GM23338 (cell line): ENCODE measurements around the gene TTC1. TPM values are rescaled to one million over a fixed set of nuclear protein-coding genes. Genes with fewer than 3 reads are reported as not detected.

ENCODE experiments used
- ATAC-seq: fragments of 200-7000 bp; cut with Tn5 transposase; 3 replicates; pipeline ENCODE4 v1.9.1; 2020
- DNase-seq: peaks from one replicate; pipeline ENCODE4 v3.0.0-alpha.2; 2015; ENCODE audit warnings: low spot score
- H2AFZ ChIP-seq: fragments of 200-600 bp; sonication (generic); 2 replicates; pipeline ENCODE4 v1.8.0; 2016; ENCODE audit warnings: antibody characterized with exemption, mild to moderate bottlenecking, moderate library complexity
- H3F3A ChIP-seq: fragments of 200-600 bp; sonication (generic); replicated peaks from 2 replicates; pipeline ENCODE4 v1.8.0; 2017; ENCODE audit warnings: antibody characterized with exemption, mixed run types, low read depth
- H3K27ac ChIP-seq: fragments of 200-600 bp; sonication (generic); 2 replicates; pipeline ENCODE4 v1.6.1; 2016; ENCODE audit warnings: low read depth
- H3K27me3 ChIP-seq: fragments of 200-600 bp; sonication (generic); 2 replicates; pipeline ENCODE4 v1.8.0; 2016; ENCODE audit warnings: mild to moderate bottlenecking, mixed run types, moderate library complexity; ENCODE audit not compliant: insufficient read depth
- H3K36me3 ChIP-seq: fragments of 200-600 bp; sonication (generic); 2 replicates; pipeline ENCODE4 v1.8.0; 2016; ENCODE audit warnings: mild to moderate bottlenecking; ENCODE audit not compliant: insufficient read depth
- H3K4me1 ChIP-seq: fragments of 200-600 bp; sonication (generic); 2 replicates; pipeline ENCODE4 v1.8.0; 2016; ENCODE audit warnings: mild to moderate bottlenecking, moderate library complexity; ENCODE audit not compliant: insufficient read depth
- H3K4me2 ChIP-seq: fragments of 200-600 bp; sonication (generic); 2 replicates; pipeline ENCODE4 v1.7.1; 2017; ENCODE audit warnings: mixed run types
- H3K4me3 ChIP-seq: fragments of 200-600 bp; sonication (generic); 2 replicates; pipeline ENCODE4 v1.6.1; 2016; ENCODE audit warnings: mixed run types
- H3K79me2 ChIP-seq: fragments of 200-600 bp; sonication (generic); replicated peaks from 2 replicates; pipeline ENCODE4 v1.8.0; 2017; ENCODE audit warnings: mild to moderate bottlenecking; ENCODE audit not compliant: insufficient read depth
- H3K9me2 ChIP-seq: fragments of 200-600 bp; sonication (generic); 2 replicates; pipeline ENCODE4 v1.8.0; 2017; ENCODE audit not compliant: insufficient read depth
- H4K20me1 ChIP-seq: fragments of 200-600 bp; sonication (generic); replicated peaks from 2 replicates; pipeline ENCODE4 v1.8.0; 2017; ENCODE audit warnings: mild to moderate bottlenecking; ENCODE audit not compliant: insufficient read depth
- H3K27ac Mint-ChIP-seq: 2 replicates; pipeline ENCODE4 v1.8.0; 2020; ENCODE audit warnings: inconsistent platforms, mild to moderate bottlenecking, moderate library complexity, mixed read lengths
- H3K27me3 Mint-ChIP-seq: 3 replicates; pipeline ENCODE4 v1.8.0; 2022; ENCODE audit warnings: low read depth, mild to moderate bottlenecking, moderate library complexity, mixed read lengths, inconsistent platforms; ENCODE audit not compliant: insufficient read depth, poor library complexity
- H3K36me3 Mint-ChIP-seq: 3 replicates; pipeline ENCODE4 v1.8.0; 2021; ENCODE audit warnings: low read depth, mild to moderate bottlenecking, inconsistent platforms, moderate library complexity, mixed read lengths
- H3K4me1 Mint-ChIP-seq: 3 replicates; pipeline ENCODE4 v1.8.0; 2020; ENCODE audit warnings: mild to moderate bottlenecking, inconsistent platforms, mixed read lengths
- H3K4me3 Mint-ChIP-seq: 3 replicates; pipeline ENCODE4 v1.8.0; 2021; ENCODE audit warnings: moderate library complexity, mild to moderate bottlenecking, inconsistent platforms, mixed read lengths
- H3K9me3 Mint-ChIP-seq: 3 replicates; pipeline ENCODE4 v1.8.0; 2020; ENCODE audit warnings: moderate library complexity, mild to moderate bottlenecking, inconsistent platforms, mixed read lengths
- EZH2 ChIP-seq: fragments of 200-600 bp; sonication (generic); IDR thresholded peaks from one replicate; pipeline ENCODE4 v1.8.0; 2017; ENCODE audit warnings: antibody characterized with exemption, mild to moderate bottlenecking, low read depth; ENCODE audit not compliant: unreplicated experiment
- EZH2phosphoT487 ChIP-seq: fragments of 200-600 bp; sonication (generic); IDR thresholded peaks from one replicate; pipeline ENCODE4 v1.8.1; 2018; ENCODE audit warnings: antibody characterized with exemption; ENCODE audit not compliant: unreplicated experiment
- JUNB ChIP-seq: IDR thresholded peaks from one replicate; pipeline ENCODE4 v1.6.1; 2016; ENCODE audit warnings: antibody characterized with exemption; ENCODE audit not compliant: unreplicated experiment
- NANOG ChIP-seq: IDR thresholded peaks from 2 replicates; pipeline ENCODE4 v1.6.1; 2016; ENCODE audit warnings: antibody characterized with exemption, borderline replicate concordance
- STAT1 ChIP-seq: IDR thresholded peaks from one replicate; pipeline ENCODE4 v1.6.1; 2016; ENCODE audit warnings: antibody characterized with exemption; ENCODE audit not compliant: unreplicated experiment
- ZNF114 ChIP-seq: fragments of 250-450 bp; sonication (Bioruptor Pico); IDR thresholded peaks from 2 replicates; pipeline ENCODE4 v1.5.0; 2020; ENCODE audit warnings: mild to moderate bottlenecking, moderate library complexity
- ZNF331 ChIP-seq: fragments of 250-450 bp; sonication (Bioruptor Pico); IDR thresholded peaks from 2 replicates; pipeline ENCODE4 v1.5.0; 2020; ENCODE audit warnings: low read depth, mild to moderate bottlenecking, moderate library complexity
- polyA plus RNA-seq: library from polyadenylated mRNA; unstranded; fragments of >200 nt; fragmentation: Nextera tagmentation; extraction: Ambion mirVana; gene quantifications from 2 replicates; pipeline ENCODE4 v1.2.1, GENCODE V29; 2016
- total RNA-seq: library from RNA; depleted of rRNA; stranded (reverse); fragments of >200 nt; shearing (Covaris generic); gene quantifications from 2 replicates; pipeline ENCODE4 v1.2.3, GENCODE V29; 2014
- TF ChIP-seq, protein P1 (sequence below): IDR thresholded peaks from one replicate; pipeline ENCODE4 v1.6.1; 2018; ENCODE audit warnings: antibody characterized with exemption; ENCODE audit not compliant: unreplicated experiment
- TF ChIP-seq, protein P2 (sequence below): fragments of 250-450 bp; sonication (Bioruptor Pico); IDR thresholded peaks from 2 replicates; pipeline ENCODE4 v1.5.0; 2020; ENCODE audit warnings: mild to moderate bottlenecking, moderate library complexity
- TF ChIP-seq, protein P3 (sequence below), 2 experiments: fragments of 200-600 bp in 1 of 2; sonication (generic) in 1 of 2; conservative IDR thresholded peaks; 2 replicates each; pipeline versions ENCODE4 v1.5.1 to v1.6.1; 2016 to 2017; ENCODE audit warnings: antibody characterized with exemption in 2 of 2, low read depth in 2 of 2, mild to moderate bottlenecking in 2 of 2, moderate library complexity in 1 of 2
- TF ChIP-seq, protein P4 (sequence below): IDR thresholded peaks from 2 replicates; pipeline ENCODE4 v1.6.1; 2016; ENCODE audit warnings: antibody characterized with exemption

TTC1 gene
- total and polyA plus RNA-seq, 2 experiments from 2014 or later: 48.9 to 131 TPM

- DNase-seq: no peak
- TF ChIP-seq EZH2phosphoT487: no peak
- no peak for TF ChIP-seq STAT1
- no peak for TF ChIP-seq ZNF331
- TF ChIP-seq, protein P1, sequence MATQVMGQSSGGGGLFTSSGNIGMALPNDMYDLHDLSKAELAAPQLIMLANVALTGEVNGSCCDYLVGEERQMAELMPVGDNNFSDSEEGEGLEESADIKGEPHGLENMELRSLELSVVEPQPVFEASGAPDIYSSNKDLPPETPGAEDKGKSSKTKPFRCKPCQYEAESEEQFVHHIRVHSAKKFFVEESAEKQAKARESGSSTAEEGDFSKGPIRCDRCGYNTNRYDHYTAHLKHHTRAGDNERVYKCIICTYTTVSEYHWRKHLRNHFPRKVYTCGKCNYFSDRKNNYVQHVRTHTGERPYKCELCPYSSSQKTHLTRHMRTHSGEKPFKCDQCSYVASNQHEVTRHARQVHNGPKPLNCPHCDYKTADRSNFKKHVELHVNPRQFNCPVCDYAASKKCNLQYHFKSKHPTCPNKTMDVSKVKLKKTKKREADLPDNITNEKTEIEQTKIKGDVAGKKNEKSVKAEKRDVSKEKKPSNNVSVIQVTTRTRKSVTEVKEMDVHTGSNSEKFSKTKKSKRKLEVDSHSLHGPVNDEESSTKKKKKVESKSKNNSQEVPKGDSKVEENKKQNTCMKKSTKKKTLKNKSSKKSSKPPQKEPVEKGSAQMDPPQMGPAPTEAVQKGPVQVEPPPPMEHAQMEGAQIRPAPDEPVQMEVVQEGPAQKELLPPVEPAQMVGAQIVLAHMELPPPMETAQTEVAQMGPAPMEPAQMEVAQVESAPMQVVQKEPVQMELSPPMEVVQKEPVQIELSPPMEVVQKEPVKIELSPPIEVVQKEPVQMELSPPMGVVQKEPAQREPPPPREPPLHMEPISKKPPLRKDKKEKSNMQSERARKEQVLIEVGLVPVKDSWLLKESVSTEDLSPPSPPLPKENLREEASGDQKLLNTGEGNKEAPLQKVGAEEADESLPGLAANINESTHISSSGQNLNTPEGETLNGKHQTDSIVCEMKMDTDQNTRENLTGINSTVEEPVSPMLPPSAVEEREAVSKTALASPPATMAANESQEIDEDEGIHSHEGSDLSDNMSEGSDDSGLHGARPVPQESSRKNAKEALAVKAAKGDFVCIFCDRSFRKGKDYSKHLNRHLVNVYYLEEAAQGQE: no peak
- TF ChIP-seq, protein P2, sequence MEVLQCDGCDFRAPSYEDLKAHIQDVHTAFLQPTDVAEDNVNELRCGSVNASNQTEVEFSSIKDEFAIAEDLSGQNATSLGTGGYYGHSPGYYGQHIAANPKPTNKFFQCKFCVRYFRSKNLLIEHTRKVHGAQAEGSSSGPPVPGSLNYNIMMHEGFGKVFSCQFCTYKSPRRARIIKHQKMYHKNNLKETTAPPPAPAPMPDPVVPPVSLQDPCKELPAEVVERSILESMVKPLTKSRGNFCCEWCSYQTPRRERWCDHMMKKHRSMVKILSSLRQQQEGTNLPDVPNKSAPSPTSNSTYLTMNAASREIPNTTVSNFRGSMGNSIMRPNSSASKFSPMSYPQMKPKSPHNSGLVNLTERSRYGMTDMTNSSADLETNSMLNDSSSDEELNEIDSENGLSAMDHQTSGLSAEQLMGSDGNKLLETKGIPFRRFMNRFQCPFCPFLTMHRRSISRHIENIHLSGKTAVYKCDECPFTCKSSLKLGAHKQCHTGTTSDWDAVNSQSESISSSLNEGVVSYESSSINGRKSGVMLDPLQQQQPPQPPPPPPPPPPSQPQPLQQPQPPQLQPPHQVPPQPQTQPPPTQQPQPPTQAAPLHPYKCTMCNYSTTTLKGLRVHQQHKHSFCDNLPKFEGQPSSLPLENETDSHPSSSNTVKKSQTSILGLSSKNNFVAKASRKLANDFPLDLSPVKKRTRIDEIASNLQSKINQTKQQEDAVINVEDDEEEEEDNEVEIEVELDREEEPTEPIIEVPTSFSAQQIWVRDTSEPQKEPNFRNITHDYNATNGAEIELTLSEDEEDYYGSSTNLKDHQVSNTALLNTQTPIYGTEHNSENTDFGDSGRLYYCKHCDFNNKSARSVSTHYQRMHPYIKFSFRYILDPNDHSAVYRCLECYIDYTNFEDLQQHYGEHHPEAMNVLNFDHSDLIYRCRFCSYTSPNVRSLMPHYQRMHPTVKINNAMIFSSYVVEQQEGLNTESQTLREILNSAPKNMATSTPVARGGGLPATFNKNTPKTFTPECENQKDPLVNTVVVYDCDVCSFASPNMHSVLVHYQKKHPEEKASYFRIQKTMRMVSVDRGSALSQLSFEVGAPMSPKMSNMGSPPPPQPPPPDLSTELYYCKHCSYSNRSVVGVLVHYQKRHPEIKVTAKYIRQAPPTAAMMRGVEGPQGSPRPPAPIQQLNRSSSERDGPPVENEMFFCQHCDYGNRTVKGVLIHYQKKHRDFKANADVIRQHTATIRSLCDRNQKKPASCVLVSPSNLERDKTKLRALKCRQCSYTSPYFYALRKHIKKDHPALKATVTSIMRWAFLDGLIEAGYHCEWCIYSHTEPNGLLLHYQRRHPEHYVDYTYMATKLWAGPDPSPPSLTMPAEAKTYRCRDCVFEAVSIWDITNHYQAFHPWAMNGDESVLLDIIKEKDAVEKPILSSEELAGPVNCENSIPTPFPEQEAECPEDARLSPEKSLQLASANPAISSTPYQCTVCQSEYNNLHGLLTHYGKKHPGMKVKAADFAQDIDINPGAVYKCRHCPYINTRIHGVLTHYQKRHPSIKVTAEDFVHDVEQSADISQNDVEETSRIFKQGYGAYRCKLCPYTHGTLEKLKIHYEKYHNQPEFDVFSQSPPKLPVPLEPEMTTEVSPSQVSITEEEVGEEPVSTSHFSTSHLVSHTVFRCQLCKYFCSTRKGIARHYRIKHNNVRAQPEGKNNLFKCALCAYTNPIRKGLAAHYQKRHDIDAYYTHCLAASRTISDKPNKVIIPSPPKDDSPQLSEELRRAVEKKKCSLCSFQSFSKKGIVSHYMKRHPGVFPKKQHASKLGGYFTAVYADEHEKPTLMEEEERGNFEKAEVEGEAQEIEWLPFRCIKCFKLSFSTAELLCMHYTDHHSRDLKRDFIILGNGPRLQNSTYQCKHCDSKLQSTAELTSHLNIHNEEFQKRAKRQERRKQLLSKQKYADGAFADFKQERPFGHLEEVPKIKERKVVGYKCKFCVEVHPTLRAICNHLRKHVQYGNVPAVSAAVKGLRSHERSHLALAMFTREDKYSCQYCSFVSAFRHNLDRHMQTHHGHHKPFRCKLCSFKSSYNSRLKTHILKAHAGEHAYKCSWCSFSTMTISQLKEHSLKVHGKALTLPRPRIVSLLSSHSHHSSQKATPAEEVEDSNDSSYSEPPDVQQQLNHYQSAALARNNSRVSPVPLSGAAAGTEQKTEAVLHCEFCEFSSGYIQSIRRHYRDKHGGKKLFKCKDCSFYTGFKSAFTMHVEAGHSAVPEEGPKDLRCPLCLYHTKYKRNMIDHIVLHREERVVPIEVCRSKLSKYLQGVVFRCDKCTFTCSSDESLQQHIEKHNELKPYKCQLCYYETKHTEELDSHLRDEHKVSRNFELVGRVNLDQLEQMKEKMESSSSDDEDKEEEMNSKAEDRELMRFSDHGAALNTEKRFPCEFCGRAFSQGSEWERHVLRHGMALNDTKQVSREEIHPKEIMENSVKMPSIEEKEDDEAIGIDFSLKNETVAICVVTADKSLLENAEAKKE (CRISPR knock-in tag): no peak
- no peak for TF ChIP-seq JUNB
- TF ChIP-seq ZNF114 (CRISPR knock-in tag): no peak
- no peak for TF ChIP-seq EZH2
- TF ChIP-seq, protein P3, sequence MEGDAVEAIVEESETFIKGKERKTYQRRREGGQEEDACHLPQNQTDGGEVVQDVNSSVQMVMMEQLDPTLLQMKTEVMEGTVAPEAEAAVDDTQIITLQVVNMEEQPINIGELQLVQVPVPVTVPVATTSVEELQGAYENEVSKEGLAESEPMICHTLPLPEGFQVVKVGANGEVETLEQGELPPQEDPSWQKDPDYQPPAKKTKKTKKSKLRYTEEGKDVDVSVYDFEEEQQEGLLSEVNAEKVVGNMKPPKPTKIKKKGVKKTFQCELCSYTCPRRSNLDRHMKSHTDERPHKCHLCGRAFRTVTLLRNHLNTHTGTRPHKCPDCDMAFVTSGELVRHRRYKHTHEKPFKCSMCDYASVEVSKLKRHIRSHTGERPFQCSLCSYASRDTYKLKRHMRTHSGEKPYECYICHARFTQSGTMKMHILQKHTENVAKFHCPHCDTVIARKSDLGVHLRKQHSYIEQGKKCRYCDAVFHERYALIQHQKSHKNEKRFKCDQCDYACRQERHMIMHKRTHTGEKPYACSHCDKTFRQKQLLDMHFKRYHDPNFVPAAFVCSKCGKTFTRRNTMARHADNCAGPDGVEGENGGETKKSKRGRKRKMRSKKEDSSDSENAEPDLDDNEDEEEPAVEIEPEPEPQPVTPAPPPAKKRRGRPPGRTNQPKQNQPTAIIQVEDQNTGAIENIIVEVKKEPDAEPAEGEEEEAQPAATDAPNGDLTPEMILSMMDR (conservative IDR thresholded peaks at IDR 0.05; ENCODE audit: low read depth in 2 of 2): no peak
- TF ChIP-seq, protein P4, sequence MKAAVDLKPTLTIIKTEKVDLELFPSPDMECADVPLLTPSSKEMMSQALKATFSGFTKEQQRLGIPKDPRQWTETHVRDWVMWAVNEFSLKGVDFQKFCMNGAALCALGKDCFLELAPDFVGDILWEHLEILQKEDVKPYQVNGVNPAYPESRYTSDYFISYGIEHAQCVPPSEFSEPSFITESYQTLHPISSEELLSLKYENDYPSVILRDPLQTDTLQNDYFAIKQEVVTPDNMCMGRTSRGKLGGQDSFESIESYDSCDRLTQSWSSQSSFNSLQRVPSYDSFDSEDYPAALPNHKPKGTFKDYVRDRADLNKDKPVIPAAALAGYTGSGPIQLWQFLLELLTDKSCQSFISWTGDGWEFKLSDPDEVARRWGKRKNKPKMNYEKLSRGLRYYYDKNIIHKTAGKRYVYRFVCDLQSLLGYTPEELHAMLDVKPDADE: no peak
- TF ChIP-seq NANOG: no peak
- H3K9me2 ChIP-seq: no peaks in the 10 kb centered on the region
- H3K27ac ChIP-seq: no peak overlapping the region
- ATAC-seq: no peak
- H3K4me1 ChIP-seq: no peaks in the 10 kb centered on the region
- no peaks in the 10 kb centered on the region for H3K27me3 ChIP-seq
- no peak overlapping the region for H3K4me2 ChIP-seq
- H3K79me2 ChIP-seq: no peaks in the 10 kb centered on the region
- H3F3A ChIP-seq: no peaks in the 10 kb centered on the region
- Mint-ChIP-seq H3K27ac (no peak overlapping the region), H3K4me1 (no peaks in the 10 kb centered on the region), H3K27me3 (no peaks in the 10 kb centered on the region), H3K4me3 (no peak overlapping the region), H3K9me3 (no peaks in the 10 kb centered on the region), H3K36me3 (no peaks in the 10 kb centered on the region)
- 0 out of 2 replicates have a peak overlapping the region, but pooled peaks have one; percentile 56 for H2AFZ ChIP-seq
- H3K4me3 ChIP-seq: no peak overlapping the region
- H4K20me1 ChIP-seq: no peaks in the 10 kb centered on the region
- H3K36me3 ChIP-seq: no peaks in the 10 kb centered on the region
Observed at GRCh38 chr5:160001457-160001856, 7.5 kb upstream of the TTC1 start.
